Esophagus (tissue), 2 donors: ENCODE results near the gene RNF130. TPM values are rescaled to one million over a fixed set of nuclear protein-coding genes. Genes with fewer than 3 reads are reported as not detected.
"Not testable (repeated sequence)": the region's sequence is repeated elsewhere in the genome, so short reads cannot be mapped to it uniquely, and the experiment has no call there.

Experiments
- H3K27ac ChIP-seq, 2 donors: one replicate each; pipeline ENCODE4 v1.5.1; 2013; ENCODE audit warnings: low read depth in 2 of 2, mild to moderate bottlenecking in 2 of 2, inconsistent platforms in 1 of 2, low read length in 1 of 2, moderate library complexity in 1 of 2
- H3K27me3 ChIP-seq, 2 donors: one replicate each; pipeline ENCODE4 v1.6.1; 2013; ENCODE audit warnings: low read length in 2 of 2, control low read depth in 1 of 2, mild to moderate bottlenecking in 1 of 2; ENCODE audit not compliant: insufficient read depth in 2 of 2, control insufficient read depth in 1 of 2
- H3K36me3 ChIP-seq, 2 donors: one replicate each; pipeline ENCODE4 v1.6.1; 2013; ENCODE audit warnings: low read length in 1 of 2; ENCODE audit not compliant: control insufficient read depth in 2 of 2, insufficient read depth in 2 of 2
- H3K4me1 ChIP-seq, 2 donors: one replicate each; pipeline ENCODE4 v1.6.1; 2013; ENCODE audit warnings: low read length in 1 of 2; ENCODE audit not compliant: control insufficient read depth in 2 of 2, insufficient read depth in 2 of 2
- H3K4me3 ChIP-seq, 2 donors: one replicate each; pipeline ENCODE4 v1.5.1; 2013; ENCODE audit warnings: low read length in 2 of 2, mild to moderate bottlenecking in 2 of 2, low read depth in 1 of 2, moderate library complexity in 1 of 2
- H3K9me3 ChIP-seq, 2 donors: one replicate each; pipeline ENCODE4 v1.6.1; 2013; ENCODE audit warnings: mild to moderate bottlenecking in 2 of 2, low read depth in 1 of 2, low read length in 1 of 2, moderate library complexity in 1 of 2; ENCODE audit not compliant: control insufficient read depth in 2 of 2, insufficient read depth in 1 of 2
- WGBS, 2 donors: extraction: QIAGEN DNeasy Blood & Tissue Kit; methylation state at CpG; one replicate each; pipeline ENCODE4 v1.1.7; 2013; 5-methylcytosine and 5-hydroxymethylcytosine counted together
- polyA plus RNA-seq, 2 donors: library from polyadenylated mRNA; stranded (reverse); fragments of 200-250 nt; gene quantifications; one replicate each; pipeline ENCODE4 v1.2.3, GENCODE V29; 2013
- donor health status: healthy with polysubstance abuse.
- donor health status: Bipolar disorder and iron deficiency.

The RNF130 gene
- polyA plus RNA-seq, 2 donors = 6.1 to 13.2 TPM

GRCh38 chr5:179974246-179974945 is 97.2 kb downstream of the RNF130 start:
- no peaks in the 10 kb centered on the region for H3K9me3 ChIP-seq
- H3K36me3 ChIP-seq = peaks cover 4 to 14% of the 10 kb centered on the region in 2 donors
- H3K4me3 ChIP-seq = no peak overlapping the region
- H3K27ac ChIP-seq = no peak overlapping the region
- no peaks in the 10 kb centered on the region for H3K4me1 ChIP-seq
- H3K27me3 ChIP-seq = no peaks in the 10 kb centered on the region
- 91 to 93% methylated on average over 37 of the region's 37 CpGs for WGBS, 2 donors

- H3K4me3 ChIP-seq = no peak overlapping the region
- 89 to 95% methylated on average over 11 of the region's 11 CpGs for WGBS, 2 donors
- H3K27me3 ChIP-seq = no peaks in the 10 kb centered on the region
- peaks cover 4 to 14% of the 10 kb centered on the region in 2 donors for H3K36me3 ChIP-seq
- no peaks in the 10 kb centered on the region for H3K4me1 ChIP-seq
- no peaks in the 10 kb centered on the region for H3K9me3 ChIP-seq
- H3K27ac ChIP-seq = no peak overlapping the region
These were observed 98.2 kb downstream of the RNF130 start for GRCh38 chr5:179973391-179973790.

DNA sequence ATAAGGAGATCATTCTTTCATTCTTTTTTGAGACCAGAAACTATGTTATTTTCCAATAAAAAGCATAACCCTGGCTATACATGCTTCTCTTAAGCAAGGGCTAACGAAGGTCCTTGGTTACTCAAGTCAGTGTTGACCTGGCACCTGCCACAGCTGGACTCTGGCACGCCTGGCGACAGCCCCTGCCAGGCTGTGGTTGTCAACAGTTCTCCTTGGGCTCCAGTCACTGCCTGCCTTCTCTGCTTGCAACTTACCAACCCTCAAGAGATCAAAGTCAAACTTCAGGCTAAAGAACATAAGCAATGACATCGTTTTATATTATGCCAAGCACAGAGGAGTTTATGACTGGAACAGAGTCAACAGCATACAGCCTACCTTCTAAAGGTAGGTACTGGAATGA is 102.4 kb downstream of the RNF130 start:
- Histone ChIP-seq H3K36me3 (peaks cover 2 to 4% of the 10 kb centered on the region in 2 donors), H3K4me1 (no peaks in the 10 kb centered on the region), H3K27me3 (no peaks in the 10 kb centered on the region), H3K27ac (no peak overlapping the region), H3K4me3 (no peak overlapping the region), H3K9me3 (no peaks in the 10 kb centered on the region)
- WGBS, 2 donors = 85 to 91% methylated on average over 4 of the region's 4 CpGs

- Histone ChIP-seq H3K27ac (no peak overlapping the region), H3K36me3 (peaks cover 2 to 4% of the 10 kb centered on the region in 2 donors), H3K4me1 (no peaks in the 10 kb centered on the region), H3K27me3 (no peaks in the 10 kb centered on the region), H3K9me3 (no peaks in the 10 kb centered on the region), H3K4me3 (no peak overlapping the region)
- 29% methylated on average over 1 of the region's 1 CpG for WGBS, 2 donors
These were observed 104.1 kb downstream of the RNF130 start for GRCh38 chr5:179967489-179967888.

DNA sequence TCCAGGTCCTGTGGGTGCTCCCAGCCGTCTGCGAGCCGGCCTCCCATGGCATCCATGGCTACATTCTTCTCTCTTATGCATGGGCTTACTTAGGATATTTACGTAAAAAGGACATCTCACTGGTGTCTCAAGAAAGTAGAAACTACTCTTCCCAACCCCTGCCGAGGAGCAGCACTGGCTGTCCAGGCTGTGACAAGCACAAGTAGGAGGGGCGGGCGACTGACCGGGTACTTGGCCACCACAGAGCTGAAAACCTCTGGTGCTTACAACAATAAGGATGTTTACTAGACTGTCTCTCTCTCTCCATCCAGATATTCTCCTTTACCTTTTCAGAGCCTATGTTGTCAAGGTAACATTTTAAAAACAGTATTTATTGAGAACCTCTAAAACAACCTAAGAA is 107.5 kb downstream of the RNF130 start:
- Histone ChIP-seq H3K9me3 (no peaks in the 10 kb centered on the region), H3K4me1 (no peaks in the 10 kb centered on the region), H3K27ac (no peak overlapping the region), H3K4me3 (no peak overlapping the region), H3K27me3 (no peaks in the 10 kb centered on the region), H3K36me3 (peaks cover 2 to 4% of the 10 kb centered on the region in 2 donors)
- 96 to 97% methylated on average over 8 of the region's 8 CpGs for WGBS, 2 donors

GRCh38 chr5:179963375-179963774 is 108.2 kb downstream of the RNF130 start:
- Histone ChIP-seq H3K36me3 (peaks cover 2 to 4% of the 10 kb centered on the region in 2 donors), H3K4me3 (no peak overlapping the region), H3K4me1 (no peaks in the 10 kb centered on the region), H3K27ac (no peak overlapping the region), H3K9me3 (no peaks in the 10 kb centered on the region), H3K27me3 (no peaks in the 10 kb centered on the region)
- WGBS, 2 donors = 80 to 86% methylated on average over 4 of the region's 4 CpGs

- H3K4me1 ChIP-seq = no peaks in the 10 kb centered on the region
- no peaks in the 10 kb centered on the region for H3K36me3 ChIP-seq
- WGBS, 2 donors = 86 to 89% methylated on average over 5 of the region's 5 CpGs
- H3K4me3 ChIP-seq = no peak overlapping the region
- no peaks in the 10 kb centered on the region for H3K27me3 ChIP-seq
- H3K9me3 ChIP-seq = no peaks in the 10 kb centered on the region
- no peak overlapping the region for H3K27ac ChIP-seq
These were observed 111.2 kb downstream of the RNF130 start for GRCh38 chr5:179960204-179960831.

GRCh38 chr5:179959641-179960040 is 111.9 kb downstream of the RNF130 start:
- 86 to 87% methylated on average over 6 of the region's 6 CpGs for WGBS, 2 donors

DNA sequence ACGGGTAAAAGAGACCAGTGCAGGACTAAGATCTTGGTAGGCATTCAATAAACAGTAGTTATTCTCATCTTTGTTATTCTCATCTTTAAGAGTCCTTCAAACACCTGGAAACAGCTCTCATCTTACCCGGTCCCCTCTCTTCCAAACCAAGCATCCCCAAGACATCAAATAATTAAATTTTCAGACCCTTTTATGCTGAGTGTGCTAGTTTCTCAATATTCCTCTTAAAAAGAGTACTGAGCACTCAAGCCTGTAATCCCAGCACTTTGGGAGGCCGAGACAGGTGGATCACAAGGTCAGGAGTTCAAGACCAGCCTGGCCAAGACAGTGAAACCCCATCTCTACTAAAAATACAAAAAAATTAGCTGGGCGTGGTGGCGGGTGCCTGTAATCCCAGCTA is 112.4 kb downstream of the RNF130 start:
- not testable (repeated sequence) for H3K27ac ChIP-seq, H3K36me3 ChIP-seq, H3K4me3 ChIP-seq, H3K27me3 ChIP-seq, H3K4me1 ChIP-seq, H3K9me3 ChIP-seq
- 97% methylated on average over 5 of the region's 5 CpGs for WGBS, 2 donors

More at GRCh38 chr5:179959641-179960040, 111.9 kb downstream of the RNF130 start:
- no peaks in the 10 kb centered on the region for H3K9me3 ChIP-seq
- H3K4me1 ChIP-seq = no peaks in the 10 kb centered on the region
- no peaks in the 10 kb centered on the region for H3K27me3 ChIP-seq
- no peak overlapping the region for H3K4me3 ChIP-seq
- H3K36me3 ChIP-seq = peaks cover 0 to 2% of the 10 kb centered on the region in 2 donors
- no peak overlapping the region for H3K27ac ChIP-seq

- peaks cover 0 to 2% of the 10 kb centered on the region in 2 donors for H3K36me3 ChIP-seq
- H3K4me3 ChIP-seq = no peak overlapping the region
- no peaks in the 10 kb centered on the region for H3K9me3 ChIP-seq
- no peaks in the 10 kb centered on the region for H3K27me3 ChIP-seq
- 67 to 79% methylated on average over 2 of the region's 2 CpGs for WGBS, 2 donors
- H3K27ac ChIP-seq = no peak overlapping the region
- no peaks in the 10 kb centered on the region for H3K4me1 ChIP-seq
These were observed 115.9 kb downstream of the RNF130 start for GRCh38 chr5:179955630-179956029.
